CD4-positive, alpha-beta memory T cell (primary cell): ENCODE results near the gene FBXW2. TPM values are rescaled to one million over a fixed set of nuclear protein-coding genes. Genes with fewer than 3 reads are reported as not detected.
A peak's percentile ranks its signal among the peaks of the same experiment; 100 is the strongest.

Source experiments
- CTCF ChIA-PET: fragments of 350-600 bp; sonication (Branson Sonifier 250); formaldehyde crosslinking; loops from one replicate; lab custom pipeline; 2021; ENCODE audit warnings: inconsistent platforms; ENCODE audit not compliant: partially characterized antibody; lab: Charles Lee
- POLR2A ChIA-PET: fragments of 350-600 bp; sonication (Branson Sonifier 250); formaldehyde crosslinking; loops from one replicate; lab custom pipeline; 2021; ENCODE audit not compliant: partially characterized antibody; lab: Charles Lee
- DNase-seq, 5 donors: peaks; one replicate each; pipeline versions ENCODE4 v3.0.0 to v3.0.0-alpha.2; 2020 to 2022; ENCODE audit warnings: mixed read lengths in 1 of 5
- H3K27ac ChIP-seq: one replicate; pipeline ENCODE4 v1.7.0; 2013; ENCODE audit warnings: low read depth, low read length
- H3K27me3 ChIP-seq: 2 replicates; pipeline ENCODE4 v1.7.0; 2013; ENCODE audit warnings: mild to moderate bottlenecking, low read length, moderate library complexity; ENCODE audit not compliant: insufficient read depth
- H3K36me3 ChIP-seq: 2 replicates; pipeline ENCODE4 v1.7.0; 2013; ENCODE audit warnings: mild to moderate bottlenecking, low read length, moderate library complexity; ENCODE audit not compliant: insufficient read depth
- H3K4me1 ChIP-seq: 2 replicates; pipeline ENCODE4 v1.7.0; 2013; ENCODE audit warnings: mild to moderate bottlenecking, low read length, moderate library complexity; ENCODE audit not compliant: insufficient read depth
- H3K4me3 ChIP-seq, 2 donors: one replicate each; pipeline ENCODE4 v1.7.0; 2013; ENCODE audit warnings: low read length in 2 of 2, mild to moderate bottlenecking in 1 of 2
- H3K9me3 ChIP-seq, 2 donors: one replicate each; pipeline ENCODE4 v1.7.0; 2013; ENCODE audit warnings: low read length in 2 of 2, control low read depth in 1 of 2; ENCODE audit not compliant: control insufficient read depth in 1 of 2
- H3K27ac Mint-ChIP-seq, 7 donors: one replicate each; pipeline ENCODE4 v1.8.0; 2020 to 2021; ENCODE audit warnings: mixed read lengths in 7 of 7, mild to moderate bottlenecking in 6 of 7, inconsistent platforms in 3 of 7, moderate library complexity in 3 of 7
- H3K27me3 Mint-ChIP-seq, 2 donors: one replicate each; pipeline ENCODE4 v1.8.0; 2020 to 2021; ENCODE audit warnings: mixed read lengths in 2 of 2
- H3K36me3 Mint-ChIP-seq, 2 donors: one replicate each; pipeline ENCODE4 v1.8.0; 2020 to 2021; ENCODE audit warnings: mixed read lengths in 2 of 2, inconsistent platforms in 1 of 2, mild to moderate bottlenecking in 1 of 2
- H3K4me1 Mint-ChIP-seq, 4 donors: one replicate each; pipeline ENCODE4 v1.8.0; 2020 to 2021; ENCODE audit warnings: mixed read lengths in 4 of 4, mild to moderate bottlenecking in 1 of 4
- H3K4me3 Mint-ChIP-seq, 8 donors: one replicate each; pipeline ENCODE4 v1.8.0; 2020 to 2021; ENCODE audit warnings: mixed read lengths in 8 of 8, mild to moderate bottlenecking in 7 of 8, moderate library complexity in 6 of 8, inconsistent platforms in 3 of 8
- H3K9me3 Mint-ChIP-seq, 8 donors: one replicate each; pipeline ENCODE4 v1.8.0; 2020 to 2021; ENCODE audit warnings: mixed read lengths in 8 of 8, mild to moderate bottlenecking in 5 of 8, inconsistent platforms in 3 of 8, moderate library complexity in 1 of 8
- intact Hi-C: fragments of 100-400 bp; cut with micrococcal nuclease; formaldehyde crosslinking; loops from one replicate; pipeline ENCODE4 v1.15.1; 2023
- polyA plus RNA-seq, 2 donors: library from polyadenylated mRNA; unstranded; fragments of 300-500 nt; fragmentation: Illumina TruSeq; gene quantifications; one replicate each; pipeline ENCODE4 v1.2.3, GENCODE V29; 2021
- total RNA-seq, 2 experiments: library from RNA; stranded (reverse); gene quantifications; one replicate each; pipeline ENCODE4 v1.2.3, GENCODE V29; 2021

FBXW2 gene
- total and polyA plus RNA-seq, 4 experiments from 2014 or later = 40.5 to 77.8 (median 59.4) TPM

- H3K27me3 Mint-ChIP-seq = no peaks in the 10 kb centered on the region
- no peaks in the 10 kb centered on the region for H3K9me3 ChIP-seq
- H3K27me3 ChIP-seq = no peaks in the 10 kb centered on the region
- H3K36me3 ChIP-seq = no peaks in the 10 kb centered on the region
- H3K27ac ChIP-seq = no peak overlapping the region
- CTCF ChIA-PET = interaction anchor here (0.7 kb wide), 1 partner anchor 10 kb away, joined by 3 read pairs; no protein-coding TSS in a partner anchor
- no peaks in the 10 kb centered on the region for H3K4me1 ChIP-seq
- POLR2A ChIA-PET = no interaction called here
- H3K4me3 Mint-ChIP-seq = no peak overlapping the region
- no peaks in the 10 kb centered on the region for H3K9me3 Mint-ChIP-seq
- DNase-seq = no peak
- H3K4me1 Mint-ChIP-seq = no peaks in the 10 kb centered on the region
- H3K4me3 ChIP-seq = no peak overlapping the region
- no peaks in the 10 kb centered on the region for H3K36me3 Mint-ChIP-seq
- no peak overlapping the region for H3K27ac Mint-ChIP-seq
- intact Hi-C loops = no loop called here
Observed at GRCh38 chr9:120740132-120740531, 53.1 kb downstream of the FBXW2 start.

- H3K4me1 Mint-ChIP-seq = peaks cover 0 to 4% (median under 1%) of the 10 kb centered on the region in 4 donors
- no peak overlapping the region for H3K27ac Mint-ChIP-seq
- no peak for DNase-seq
- H3K27me3 Mint-ChIP-seq = no peaks in the 10 kb centered on the region
- H3K9me3 Mint-ChIP-seq = no peaks in the 10 kb centered on the region
- H3K4me3 Mint-ChIP-seq = no peak overlapping the region
- Histone ChIP-seq H3K9me3 (no peaks in the 10 kb centered on the region), H3K4me1 (no peaks in the 10 kb centered on the region), H3K4me3 (no peak overlapping the region), H3K27ac (no peak overlapping the region), H3K27me3 (no peaks in the 10 kb centered on the region), H3K36me3 (no peaks in the 10 kb centered on the region)
- intact Hi-C loops = no loop called here
- CTCF ChIA-PET = no interaction called here
- H3K36me3 Mint-ChIP-seq = no peaks in the 10 kb centered on the region
- POLR2A ChIA-PET = no interaction called here
Observed at GRCh38 chr9:120737416-120738165, 55.6 kb downstream of the FBXW2 start.

DNA sequence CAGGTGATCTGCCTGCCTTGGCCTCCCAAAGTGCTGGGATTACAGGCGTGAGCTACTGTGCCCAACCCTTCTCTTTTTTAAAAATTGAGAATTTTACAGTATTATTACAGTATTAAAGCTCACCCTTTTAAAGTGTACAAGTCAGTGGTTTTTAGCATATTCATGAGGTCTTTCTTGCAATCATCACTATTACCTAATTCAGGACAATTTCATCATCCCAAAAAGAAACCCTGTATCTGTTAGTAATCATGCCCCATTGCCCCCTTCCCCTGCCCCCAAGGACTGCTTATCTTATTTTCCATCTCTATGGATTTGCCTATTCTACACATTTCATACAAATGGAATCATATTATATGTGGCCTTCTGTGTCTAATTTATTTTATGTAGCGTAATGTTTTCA is 56.3 kb downstream of the FBXW2 start:
- intact Hi-C loops = no loop called here

DNA sequence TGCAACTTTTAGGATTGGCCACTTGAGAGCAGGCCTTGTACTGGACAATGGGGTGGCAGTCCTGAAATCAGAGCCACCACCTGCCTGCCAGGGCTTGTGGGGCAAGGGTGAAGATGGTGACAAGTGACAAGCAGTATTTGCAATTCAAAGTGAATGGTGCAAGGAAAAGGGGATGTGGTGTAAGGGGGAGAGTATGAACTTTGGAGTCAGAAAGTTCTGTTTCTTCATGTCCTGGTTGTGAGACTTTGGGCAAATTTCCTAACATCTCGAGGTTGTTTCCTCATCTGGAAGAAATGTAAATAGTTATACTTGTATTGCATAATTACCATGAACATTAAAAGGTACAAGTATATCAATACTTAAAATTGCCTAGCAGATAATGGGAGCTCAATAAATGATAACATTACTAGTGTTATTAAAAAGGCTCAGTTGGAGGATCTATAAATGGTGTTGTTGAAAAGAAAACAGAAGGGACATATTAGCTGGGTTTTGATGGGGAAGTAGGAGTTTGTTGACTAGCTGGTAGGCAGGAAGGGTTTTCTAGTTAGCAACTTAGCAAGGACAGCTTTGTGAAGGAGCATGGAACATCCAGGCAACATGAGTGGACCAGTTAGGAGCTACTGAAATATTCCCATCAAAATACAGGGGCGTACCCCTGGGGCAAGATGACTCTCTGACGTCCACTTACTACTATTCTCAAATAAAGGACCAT is 57.6 kb downstream of the FBXW2 start:
- ChIA-PET POLR2A (no interaction called here), CTCF (no interaction called here)
- Histone ChIP-seq H3K27me3 (no peaks in the 10 kb centered on the region), H3K27ac (no peak overlapping the region), H3K36me3 (no peaks in the 10 kb centered on the region), H3K4me1 (no peaks in the 10 kb centered on the region), H3K4me3 (no peak overlapping the region), H3K9me3 (no peaks in the 10 kb centered on the region)
- no peaks in the 10 kb centered on the region for H3K9me3 Mint-ChIP-seq
- DNase-seq = no peak
- no peak overlapping the region for H3K4me3 Mint-ChIP-seq
- H3K27ac Mint-ChIP-seq = peak overlapping the region in 2 of 7 donors; percentile 25 to 44
- intact Hi-C loops = no loop called here
- H3K27me3 Mint-ChIP-seq = no peaks in the 10 kb centered on the region
- no peaks in the 10 kb centered on the region for H3K36me3 Mint-ChIP-seq
- peaks cover 0 to 4% (median under 1%) of the 10 kb centered on the region in 4 donors for H3K4me1 Mint-ChIP-seq

More for the DNA sequence above, 56.3 kb downstream of the FBXW2 start:
- no peak for DNase-seq
- POLR2A ChIA-PET = no interaction called here
- peaks cover 0 to 4% (median under 1%) of the 10 kb centered on the region in 4 donors for H3K4me1 Mint-ChIP-seq
- no peaks in the 10 kb centered on the region for H3K9me3 Mint-ChIP-seq
- H3K9me3 ChIP-seq = no peaks in the 10 kb centered on the region
- no peaks in the 10 kb centered on the region for H3K4me1 ChIP-seq
- H3K27ac Mint-ChIP-seq = no peak overlapping the region
- H3K27me3 Mint-ChIP-seq = no peaks in the 10 kb centered on the region
- no peaks in the 10 kb centered on the region for H3K36me3 ChIP-seq
- no peak overlapping the region for H3K4me3 ChIP-seq
- H3K27me3 ChIP-seq = no peaks in the 10 kb centered on the region
- H3K36me3 Mint-ChIP-seq = no peaks in the 10 kb centered on the region
- CTCF ChIA-PET = interaction anchor here (0.7 kb wide), 1 partner anchor 8 kb away, joined by 3 read pairs; no protein-coding TSS in a partner anchor
- no peak overlapping the region for H3K27ac ChIP-seq
- H3K4me3 Mint-ChIP-seq = no peak overlapping the region

DNA sequence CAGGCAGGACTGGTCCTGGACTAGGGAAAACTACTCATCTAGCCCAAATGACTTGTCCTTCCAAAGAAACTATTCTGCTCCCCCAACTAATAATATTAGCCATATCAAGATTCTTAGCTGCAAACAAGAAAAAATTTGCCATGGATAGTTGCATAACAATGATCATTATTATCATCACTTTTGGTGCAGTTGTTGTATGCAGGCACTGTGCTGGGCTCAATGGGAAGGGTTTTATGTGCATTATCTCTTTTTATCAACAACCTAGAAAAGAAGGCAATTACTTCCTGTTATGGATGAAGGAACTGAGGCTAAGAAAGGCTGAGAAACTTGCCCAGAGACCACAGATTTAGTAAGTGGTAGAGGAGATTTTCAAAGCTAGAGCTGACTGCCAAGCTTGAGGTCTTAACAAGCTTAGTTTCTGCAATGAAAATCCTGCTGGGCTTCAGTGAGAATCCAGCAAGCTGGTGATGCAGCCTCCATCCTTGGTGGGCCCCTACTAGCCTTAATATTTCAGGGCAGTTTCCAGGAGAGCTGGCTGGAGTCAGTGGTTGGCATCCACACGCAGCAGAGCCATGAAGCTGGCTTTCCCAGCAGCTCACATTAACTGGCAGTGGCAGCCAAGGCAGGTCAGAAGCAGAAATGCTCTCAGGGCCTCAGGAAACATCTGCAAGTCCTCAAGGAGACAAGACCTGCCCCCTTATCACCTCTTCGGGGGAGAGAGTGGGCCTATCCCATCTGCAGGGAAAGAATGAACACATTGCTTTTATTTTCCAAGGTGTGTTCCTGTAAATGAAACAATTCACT is 58.4 kb downstream of the FBXW2 start:
- no peaks in the 10 kb centered on the region for H3K36me3 Mint-ChIP-seq
- Histone ChIP-seq H3K4me3 (no peak overlapping the region), H3K9me3 (no peaks in the 10 kb centered on the region), H3K27me3 (no peaks in the 10 kb centered on the region), H3K27ac (no peak overlapping the region), H3K36me3 (no peaks in the 10 kb centered on the region), H3K4me1 (no peaks in the 10 kb centered on the region)
- H3K4me1 Mint-ChIP-seq = peaks cover 0 to 4% (median under 1%) of the 10 kb centered on the region in 4 donors
- no peak overlapping the region for H3K4me3 Mint-ChIP-seq
- H3K27me3 Mint-ChIP-seq = no peaks in the 10 kb centered on the region
- intact Hi-C loops = no loop called here
- ChIA-PET CTCF (interaction anchor here (1.3 kb wide), 1 partner anchor 21 kb away, joined by 3 read pairs; no protein-coding TSS in a partner anchor), POLR2A (no interaction called here)
- no peak for DNase-seq
- peak overlapping the region in 3 of 7 donors; percentile 25 to 70 (median 44) for H3K27ac Mint-ChIP-seq
- H3K9me3 Mint-ChIP-seq = no peaks in the 10 kb centered on the region

DNA sequence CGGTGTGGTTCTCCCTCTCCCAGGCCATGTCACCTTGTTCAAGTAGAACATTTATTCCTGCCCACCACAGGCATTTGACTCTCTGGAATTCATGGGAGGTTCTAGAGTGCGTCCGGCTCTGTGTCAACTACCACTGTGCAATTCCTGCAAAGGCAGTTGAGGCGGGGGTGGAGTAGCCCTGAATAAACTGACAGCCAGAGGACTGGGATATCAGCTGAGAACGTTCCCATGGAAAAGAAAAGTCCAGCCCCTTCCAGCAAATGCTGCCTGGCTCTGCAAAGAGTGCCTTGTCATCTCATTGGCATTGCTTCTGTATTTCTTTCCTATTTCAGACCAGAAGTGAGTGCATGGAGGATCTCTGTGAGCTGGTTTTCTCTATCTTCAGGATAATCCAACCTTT is 60.0 kb downstream of the FBXW2 start:
- H3K27ac Mint-ChIP-seq = no peak overlapping the region
- Histone ChIP-seq H3K36me3 (no peaks in the 10 kb centered on the region), H3K27me3 (no peaks in the 10 kb centered on the region), H3K9me3 (no peaks in the 10 kb centered on the region), H3K4me3 (no peak overlapping the region), H3K27ac (no peak overlapping the region), H3K4me1 (no peaks in the 10 kb centered on the region)
- ChIA-PET POLR2A (no interaction called here), CTCF (interaction anchor here (1.3 kb wide), 1 partner anchor 12 kb away, joined by 4 read pairs; no protein-coding TSS in a partner anchor)
- no peaks in the 10 kb centered on the region for H3K27me3 Mint-ChIP-seq
- intact Hi-C loops = no loop called here
- no peaks in the 10 kb centered on the region for H3K36me3 Mint-ChIP-seq
- H3K4me1 Mint-ChIP-seq = peaks cover 0 to 4% (median under 1%) of the 10 kb centered on the region in 4 donors
- no peak overlapping the region for H3K4me3 Mint-ChIP-seq
- no peak for DNase-seq
- H3K9me3 Mint-ChIP-seq = no peaks in the 10 kb centered on the region
